SKM-1 treated with dmso at 0.1 percent for 144 hours (cell line): ENCODE results near the gene CAP2.
"Not testable (repeated sequence)": the region's sequence is repeated elsewhere in the genome, so short reads cannot be mapped to it uniquely, and the experiment has no call there.

Experiments used
- DNase-seq: peaks from one replicate; lab custom pipeline; 2025; ENCODE audit not compliant: unreplicated experiment; lab: John Stamatoyannopoulos, UW

CAP2 gene

DNA sequence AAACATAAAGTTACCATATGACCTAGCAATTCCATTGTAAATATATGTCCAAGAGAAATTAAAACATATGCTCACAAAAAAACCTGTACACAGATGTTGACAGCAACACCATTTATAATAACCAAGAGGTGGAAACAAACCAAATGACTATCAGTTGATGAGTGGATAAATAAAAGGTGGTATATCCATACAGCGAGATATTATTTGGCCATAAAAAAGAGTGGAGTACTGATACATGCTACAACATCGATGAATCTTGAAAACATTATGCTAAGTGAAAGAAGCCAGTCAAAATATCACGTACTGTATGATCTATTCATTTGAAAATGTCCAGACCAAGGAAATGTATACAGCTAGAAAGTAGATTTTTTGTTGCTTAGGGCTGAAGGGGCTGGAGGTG, 2.9 kb downstream of the CAP2 start:
- DNase-seq = no peak

DNA sequence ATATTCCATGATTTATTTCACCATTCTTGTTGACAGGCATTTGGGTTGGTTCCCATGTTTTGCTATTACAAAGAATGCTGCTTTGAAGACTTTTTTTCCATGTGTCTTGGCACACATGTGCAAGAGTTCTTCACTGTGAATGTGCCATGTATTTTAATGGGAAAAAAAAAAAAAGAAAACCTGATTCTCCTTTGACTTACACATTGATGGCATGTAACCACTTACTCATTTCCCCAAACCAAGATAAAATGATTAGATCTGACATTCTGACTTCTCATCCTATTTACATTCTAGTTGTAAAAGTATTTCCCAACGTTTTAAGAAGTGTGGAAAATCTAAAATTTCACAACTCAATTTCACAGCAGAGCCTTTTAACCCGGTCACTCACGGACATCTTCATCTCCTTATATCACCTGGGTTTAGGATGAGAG, 4.4 kb downstream of the CAP2 start:
- no peak for DNase-seq

GRCh38 chr6:17405181-17405943, 12.0 kb downstream of the CAP2 start:
- not testable (repeated sequence) for DNase-seq

GRCh38 chr6:17405944-17406245, 12.5 kb downstream of the CAP2 start:
- no peak for DNase-seq

DNA sequence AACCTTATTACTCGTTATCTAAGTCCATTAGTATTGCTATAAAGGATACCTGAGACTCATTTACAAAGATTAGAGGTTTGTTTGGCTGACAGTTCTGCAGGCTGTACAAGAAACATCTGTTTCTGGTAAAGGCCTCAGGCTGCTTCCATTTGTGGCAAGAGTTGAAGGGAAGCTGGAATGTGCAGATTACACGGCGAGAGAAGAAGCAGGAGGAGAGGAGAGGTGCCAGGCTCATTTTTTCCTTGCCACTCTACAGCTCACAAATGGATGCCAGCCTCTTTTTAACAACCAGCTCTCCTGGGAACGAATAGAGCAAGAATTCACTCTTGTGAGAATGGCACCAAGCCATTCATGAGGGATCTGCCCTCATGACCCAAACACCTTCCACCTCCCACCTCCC, 14.7 kb downstream of the CAP2 start:
- DNase-seq = no peak

GRCh38 chr6:17410281-17410680, 16.9 kb downstream of the CAP2 start:
- no peak for DNase-seq

DNA sequence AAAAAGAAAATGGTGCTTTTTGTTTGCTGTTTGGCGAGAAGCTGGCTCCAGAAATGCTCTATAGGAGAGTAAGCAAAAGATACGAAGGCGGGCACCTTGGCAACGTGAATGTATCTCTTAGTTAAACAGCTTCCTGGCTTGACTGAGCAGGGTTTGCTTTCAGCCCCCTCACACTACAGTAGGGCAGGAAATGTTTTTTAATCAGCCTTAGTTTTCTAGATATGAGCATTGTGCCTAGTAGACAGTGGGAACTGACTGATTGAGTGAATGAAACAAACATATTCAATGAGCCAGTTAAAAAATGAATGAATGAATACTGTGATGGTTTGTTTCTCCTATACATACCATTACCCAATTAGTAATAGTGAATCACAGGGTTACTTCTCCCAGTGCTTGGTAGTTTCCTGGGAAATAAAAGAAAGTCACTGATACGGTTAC, 19.9 kb downstream of the CAP2 start:
- no peak for DNase-seq

- DNase-seq = not testable (repeated sequence)
These were observed 21.0 kb downstream of the CAP2 start for GRCh38 chr6:17414395-17414794.

DNA sequence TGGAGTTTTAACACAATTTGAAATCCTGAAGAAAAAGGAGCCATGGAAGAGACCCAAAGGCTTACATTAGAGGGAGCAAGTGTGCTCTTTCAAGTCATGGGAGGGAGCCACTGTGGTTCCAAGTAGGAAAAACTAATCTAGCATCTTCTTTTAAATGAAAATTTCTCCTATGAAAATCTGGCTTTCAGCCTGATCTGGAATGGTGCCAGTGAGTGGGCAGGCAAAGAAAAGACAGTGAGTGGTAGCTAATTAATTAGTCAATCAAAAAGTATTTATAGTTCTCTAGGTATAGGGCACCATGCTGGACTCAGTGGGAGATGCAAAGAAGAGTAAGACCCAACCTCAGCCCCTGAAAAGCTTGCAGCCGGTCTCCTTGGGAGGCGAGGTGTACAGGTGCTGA, 21.9 kb downstream of the CAP2 start:
- no peak for DNase-seq

- DNase-seq = no peak
These were observed 23.4 kb downstream of the CAP2 start for GRCh38 chr6:17416806-17417205.

- DNase-seq = no peak
These were observed 24.4 kb downstream of the CAP2 start for GRCh38 chr6:17417817-17418216.

GRCh38 chr6:17418281-17419188, 25.1 kb downstream of the CAP2 start:
- no peak for DNase-seq

GRCh38 chr6:17419189-17419575, 25.8 kb downstream of the CAP2 start:
- DNase-seq = no peak

DNA sequence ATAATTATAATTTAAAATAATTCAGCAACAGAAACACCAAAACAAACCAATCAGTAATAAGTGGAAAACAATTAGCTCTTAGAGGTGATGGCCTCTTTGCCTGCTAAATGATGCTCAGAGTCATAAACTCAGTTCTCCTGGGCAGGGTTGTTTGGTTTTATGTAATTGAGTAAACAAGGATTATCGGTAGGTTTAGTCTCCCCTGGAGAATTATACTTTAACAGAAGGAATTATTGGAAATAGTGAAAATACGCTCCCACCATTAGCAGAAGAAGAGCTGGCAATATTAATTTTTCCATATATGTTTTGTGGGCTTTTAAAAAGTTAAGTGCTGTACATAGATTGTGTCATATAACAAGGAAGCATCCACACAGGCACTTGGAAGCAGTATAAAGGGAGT, 27.0 kb downstream of the CAP2 start:
- no peak for DNase-seq

- no peak for DNase-seq
These were observed 28.0 kb downstream of the CAP2 start for GRCh38 chr6:17421406-17421805.

DNA sequence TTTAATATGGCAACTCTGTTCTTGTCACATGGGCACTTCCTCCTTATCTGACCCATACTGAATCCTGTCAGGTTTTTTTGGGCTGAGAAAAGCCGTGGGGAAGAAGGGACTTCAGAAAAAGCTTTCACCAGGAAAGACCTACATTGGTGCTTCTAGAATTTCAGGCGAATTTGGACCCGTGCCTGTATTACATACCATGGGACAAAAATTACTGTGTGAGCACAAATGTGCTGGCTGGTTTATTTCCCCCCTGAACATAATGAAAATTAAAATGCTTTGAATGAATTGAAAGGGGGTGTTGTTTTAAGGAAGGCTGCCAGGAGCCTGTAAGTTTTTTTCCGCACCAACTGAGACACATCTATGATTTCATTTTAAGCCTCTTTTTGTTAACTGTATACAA, 29.6 kb downstream of the CAP2 start:
- DNase-seq = no peak

GRCh38 chr6:17427062-17427461, 33.7 kb downstream of the CAP2 start:
- no peak for DNase-seq

GRCh38 chr6:17427617-17428016, 34.2 kb downstream of the CAP2 start:
- no peak for DNase-seq

DNA sequence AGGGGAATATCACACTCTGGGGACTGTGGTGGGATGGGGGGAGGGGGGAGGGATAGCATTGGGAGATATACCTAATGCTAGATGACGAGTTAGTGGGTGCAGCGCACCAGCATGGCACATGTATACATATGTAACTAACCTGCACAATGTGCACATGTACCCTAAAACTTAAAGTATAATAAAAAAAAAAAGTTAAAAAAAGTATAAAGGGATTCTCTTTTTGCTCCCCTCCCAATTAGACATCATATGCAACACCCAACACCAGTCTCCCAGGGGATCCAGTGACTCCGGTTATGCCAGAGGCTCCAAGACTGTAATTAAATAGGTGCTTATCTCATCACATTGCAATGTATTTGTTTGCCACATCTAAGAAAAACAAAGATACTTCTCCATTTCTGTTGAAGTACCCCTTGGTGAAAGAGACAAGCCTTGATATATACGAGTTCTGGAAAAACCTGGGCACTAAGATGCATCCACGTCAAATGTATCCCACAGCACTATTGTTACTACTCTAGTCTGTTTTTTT, 35.3 kb downstream of the CAP2 start:
- DNase-seq = not testable (repeated sequence)

- no peak for DNase-seq
These were observed 36.1 kb downstream of the CAP2 start for GRCh38 chr6:17429383-17430061.

DNA sequence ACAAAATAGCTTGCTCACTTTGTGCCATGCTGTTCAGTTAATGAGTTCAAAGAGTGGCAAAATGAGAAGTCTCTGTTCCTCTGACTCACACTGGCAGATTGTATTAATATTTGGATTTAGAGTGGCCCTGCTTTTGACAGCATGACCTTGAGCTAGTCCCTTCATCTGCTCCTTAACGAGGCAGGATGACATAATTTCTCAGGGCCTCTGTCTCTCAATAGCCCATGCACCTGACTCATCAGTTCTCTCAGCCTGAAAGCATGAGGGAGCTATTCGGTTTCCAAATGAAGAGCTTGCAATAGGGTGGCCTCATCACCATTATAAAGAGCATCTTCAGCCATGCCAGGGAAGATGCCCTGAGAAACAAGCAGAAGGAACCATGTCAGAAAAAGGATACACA, 38.2 kb downstream of the CAP2 start:
- no peak for DNase-seq

DNA sequence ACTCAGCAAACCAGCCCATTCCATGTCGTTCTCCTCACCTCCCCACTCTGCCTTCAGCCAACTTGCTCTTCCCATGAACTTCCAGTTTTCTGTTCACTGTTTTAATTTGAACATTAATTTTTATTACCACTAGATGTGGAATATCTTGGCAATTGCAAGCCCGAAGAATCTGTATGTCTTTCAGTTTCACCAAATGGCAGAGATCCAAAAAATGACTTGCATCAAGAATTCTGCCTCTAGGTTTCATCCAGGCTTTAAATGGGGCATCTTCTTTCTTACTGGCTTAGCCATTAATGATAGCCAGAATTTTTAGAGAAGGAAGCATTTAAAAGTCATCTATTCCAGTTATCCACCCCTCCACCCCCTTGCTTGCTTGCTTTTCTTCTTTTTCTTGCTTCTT, 39.0 kb downstream of the CAP2 start:
- DNase-seq = no peak
